Measurements from ENCODE around the gene IL19.

Gene IL19

DNA sequence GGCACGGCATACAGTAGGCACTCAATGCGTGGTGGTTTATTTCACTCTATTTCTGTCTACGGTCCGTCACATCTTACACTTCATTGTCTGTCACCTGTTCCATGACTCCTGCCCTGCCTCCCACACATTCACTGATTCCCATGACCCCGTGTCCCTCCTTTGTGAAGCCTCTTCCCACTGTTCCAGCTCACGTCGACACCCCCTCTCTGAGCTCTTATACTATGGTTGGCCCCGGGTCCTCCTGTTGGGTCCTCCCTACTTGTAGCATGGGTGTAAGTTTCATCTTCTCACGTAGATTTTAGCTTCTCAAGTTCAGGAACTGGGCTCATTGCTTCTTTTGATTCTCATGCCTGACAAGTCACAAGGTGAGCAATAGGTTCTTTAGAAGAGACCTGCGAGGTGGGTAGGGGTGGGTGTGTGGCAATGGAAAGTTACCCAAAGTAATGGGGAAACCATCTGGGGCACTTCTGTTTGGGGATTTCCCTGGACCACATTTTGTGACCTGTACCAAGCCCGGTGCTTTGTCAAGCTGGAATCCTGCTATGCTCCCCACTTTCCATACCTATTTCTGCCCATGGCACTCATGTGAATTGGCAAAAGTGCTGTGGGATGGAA lies 23.8 kb downstream of the IL19 start:
- Histone ChIP-seq H2BK120ac (ENCODE audit: insufficient read depth, low read length, poor library complexity) (no peak overlapping the region), H2BK12ac (ENCODE audit: low read length) (no peak overlapping the region), H3K79me2 (ENCODE audit: control insufficient read depth, insufficient read depth, low read length, poor library complexity) (no peaks in the 10 kb centered on the region), H2AFZ (ENCODE audit: insufficient read depth, low read length, poor library complexity) (no peak overlapping the region), H3K27ac (ENCODE audit: low read depth, low read length) (no peak overlapping the region), H3K9me3 (ENCODE audit: insufficient read depth, low read depth, low read length) (no peaks in the 10 kb centered on the region), H3K79me1 (ENCODE audit: low read length) (no peaks in the 10 kb centered on the region), H4K8ac (ENCODE audit: low read depth, low read length) (no peak overlapping the region), H3K27me3 (ENCODE audit: insufficient read depth, low read length) (peaks cover 2% of the 10 kb centered on the region), H3K4me1 (ENCODE audit: control insufficient read depth in 1 of 2, insufficient read depth in 2 of 2, low read length in 2 of 2) (no peaks in the 10 kb centered on the region), H3K36me3 (ENCODE audit: control insufficient read depth in 1 of 2, insufficient read depth in 2 of 2, low read length in 2 of 2) (no peaks in the 10 kb centered on the region), H3K4ac (ENCODE audit: low read depth, low read length) (no peak overlapping the region), H4K91ac (ENCODE audit: low read depth, low read length) (no peak overlapping the region), H3K18ac (ENCODE audit: low read length) (no peak overlapping the region), H3K9ac (ENCODE audit: low read length) (no peak overlapping the region), H4K12ac (ENCODE audit: low read depth, low read length) (no peak overlapping the region), H3K4me3 (ENCODE audit: low read depth, low read length) (no peak overlapping the region), H3K14ac (ENCODE audit: low read length) (no peak overlapping the region), H2AK5ac (ENCODE audit: low read length) (no peak overlapping the region), H3K23ac (ENCODE audit: low read length) (no peak overlapping the region), H3K4me2 (ENCODE audit: low read length) (no peak overlapping the region), H2BK5ac (ENCODE audit: low read depth, low read length, poor library complexity) (no peak overlapping the region)
- no CpG with 5 or more reads among the region's 11 CpGs for WGBS (ENCODE audit: extremely low coverage, insufficient coverage, insufficient read length)
- DNase-seq, result no peak

DNA sequence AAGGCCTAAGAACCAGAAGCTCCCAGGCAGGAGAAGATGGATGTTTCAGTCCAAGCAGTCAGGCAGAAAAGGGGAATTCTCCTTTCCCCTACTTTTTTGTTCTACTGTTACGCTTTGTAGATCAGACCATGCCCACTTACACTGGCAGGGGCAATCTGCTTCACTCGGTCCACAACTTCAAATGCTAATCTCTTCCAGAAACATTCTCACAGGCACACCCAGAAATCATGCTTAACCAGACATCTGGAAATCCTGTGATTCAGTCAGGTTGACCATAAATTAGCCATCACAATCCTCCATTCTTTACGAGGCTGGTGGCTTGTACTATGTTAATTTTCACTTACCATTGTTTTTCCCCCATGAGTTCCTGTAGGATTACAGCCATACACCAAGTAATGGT lies 25.5 kb downstream of the IL19 start:
- H3K23ac ChIP-seq (ENCODE audit: low read length), result no peak overlapping the region
- no CpG with 5 or more reads among the region's 3 CpGs for whole genome bisulfite sequencing (ENCODE audit: extremely low coverage, insufficient coverage, insufficient read length)
- H4K8ac ChIP-seq (ENCODE audit: low read depth, low read length), result no peak overlapping the region

DNA sequence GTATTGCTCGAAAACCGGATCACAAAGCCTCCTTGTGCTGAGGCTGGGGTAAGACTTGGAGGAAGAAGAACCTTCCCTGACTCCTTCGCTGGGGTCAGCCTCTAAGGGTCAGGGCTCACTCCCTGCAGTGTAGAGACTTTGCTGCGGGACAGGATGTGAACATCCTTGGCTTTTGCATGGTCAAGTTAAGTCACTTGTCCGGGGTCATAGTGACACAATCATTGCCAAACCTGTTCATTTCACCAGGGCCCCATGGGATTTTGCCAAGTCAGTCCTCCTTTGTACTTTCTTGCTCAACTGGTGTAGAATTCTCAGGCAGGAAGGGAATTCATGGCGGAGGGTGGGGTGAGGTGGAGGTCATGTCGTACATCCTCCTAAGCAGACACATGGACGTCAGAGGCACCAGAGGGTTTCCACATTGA lies 26.4 kb downstream of the IL19 start:
- Histone ChIP-seq H4K8ac (ENCODE audit: low read depth, low read length) (no peak overlapping the region), H3K23ac (ENCODE audit: low read length) (peak overlapping the region; percentile 22), H3K4me1 (ENCODE audit: control insufficient read depth in 1 of 2, insufficient read depth in 2 of 2, low read length in 2 of 2) (no peaks in the 10 kb centered on the region), H2BK5ac (ENCODE audit: low read depth, low read length, poor library complexity) (no peak overlapping the region), H2AFZ (ENCODE audit: insufficient read depth, low read length, poor library complexity) (no peak overlapping the region), H2BK12ac (ENCODE audit: low read length) (no peak overlapping the region), H4K91ac (ENCODE audit: low read depth, low read length) (no peak overlapping the region), H3K18ac (ENCODE audit: low read length) (no peak overlapping the region), H2AK5ac (ENCODE audit: low read length) (no peak overlapping the region), H3K79me2 (ENCODE audit: control insufficient read depth, insufficient read depth, low read length, poor library complexity) (no peaks in the 10 kb centered on the region), H3K79me1 (ENCODE audit: low read length) (no peaks in the 10 kb centered on the region), H3K27me3 (ENCODE audit: insufficient read depth, low read length) (peaks cover 2% of the 10 kb centered on the region), H2BK120ac (ENCODE audit: insufficient read depth, low read length, poor library complexity) (no peak overlapping the region), H3K14ac (ENCODE audit: low read length) (no peak overlapping the region), H3K4ac (ENCODE audit: low read depth, low read length) (no peak overlapping the region), H3K4me3 (ENCODE audit: low read depth, low read length) (no peak overlapping the region), H3K4me2 (ENCODE audit: low read length) (no peak overlapping the region), H3K9ac (ENCODE audit: low read length) (peak overlapping the region; percentile 15), H4K12ac (ENCODE audit: low read depth, low read length) (no peak overlapping the region), H3K36me3 (ENCODE audit: control insufficient read depth in 1 of 2, insufficient read depth in 2 of 2, low read length in 2 of 2) (no peaks in the 10 kb centered on the region), H3K9me3 (ENCODE audit: insufficient read depth, low read depth, low read length) (peaks cover 1% of the 10 kb centered on the region), H3K27ac (ENCODE audit: low read depth, low read length) (no peak overlapping the region)
- WGBS (ENCODE audit: extremely low coverage, insufficient coverage, insufficient read length), result no CpG with 5 or more reads among the region's 8 CpGs
- DNase-seq, result peak in 1 of 2 donors; percentile 48

More for the DNA sequence above, 25.5 kb downstream of the IL19 start:
- H3K18ac ChIP-seq (ENCODE audit: low read length), result no peak overlapping the region
- H3K9ac ChIP-seq (ENCODE audit: low read length), result no peak overlapping the region
- no peak overlapping the region for H2AFZ ChIP-seq (ENCODE audit: insufficient read depth, low read length, poor library complexity)
- H3K36me3 ChIP-seq (ENCODE audit: control insufficient read depth in 1 of 2, insufficient read depth in 2 of 2, low read length in 2 of 2), result no peaks in the 10 kb centered on the region
- no peak overlapping the region for H3K14ac ChIP-seq (ENCODE audit: low read length)
- no peak overlapping the region for H4K12ac ChIP-seq (ENCODE audit: low read depth, low read length)
- H4K91ac ChIP-seq (ENCODE audit: low read depth, low read length), result no peak overlapping the region
- H3K79me1 ChIP-seq (ENCODE audit: low read length), result no peaks in the 10 kb centered on the region
- no peak overlapping the region for H3K4ac ChIP-seq (ENCODE audit: low read depth, low read length)
- H3K4me1 ChIP-seq (ENCODE audit: control insufficient read depth in 1 of 2, insufficient read depth in 2 of 2, low read length in 2 of 2), result no peaks in the 10 kb centered on the region
- no peak overlapping the region for H3K27ac ChIP-seq (ENCODE audit: low read depth, low read length)
- no peak overlapping the region for H2BK120ac ChIP-seq (ENCODE audit: insufficient read depth, low read length, poor library complexity)
- no peak overlapping the region for H2BK5ac ChIP-seq (ENCODE audit: low read depth, low read length, poor library complexity)
- no peak overlapping the region for H3K4me2 ChIP-seq (ENCODE audit: low read length)
- peaks cover 1% of the 10 kb centered on the region for H3K9me3 ChIP-seq (ENCODE audit: insufficient read depth, low read depth, low read length)
- no peaks in the 10 kb centered on the region for H3K79me2 ChIP-seq (ENCODE audit: control insufficient read depth, insufficient read depth, low read length, poor library complexity)
- H3K27me3 ChIP-seq (ENCODE audit: insufficient read depth, low read length), result peaks cover 2% of the 10 kb centered on the region
- H2AK5ac ChIP-seq (ENCODE audit: low read length), result no peak overlapping the region
- H3K4me3 ChIP-seq (ENCODE audit: low read depth, low read length), result no peak overlapping the region
- DNase-seq, result no peak
- H2BK12ac ChIP-seq (ENCODE audit: low read length), result no peak overlapping the region

DNA sequence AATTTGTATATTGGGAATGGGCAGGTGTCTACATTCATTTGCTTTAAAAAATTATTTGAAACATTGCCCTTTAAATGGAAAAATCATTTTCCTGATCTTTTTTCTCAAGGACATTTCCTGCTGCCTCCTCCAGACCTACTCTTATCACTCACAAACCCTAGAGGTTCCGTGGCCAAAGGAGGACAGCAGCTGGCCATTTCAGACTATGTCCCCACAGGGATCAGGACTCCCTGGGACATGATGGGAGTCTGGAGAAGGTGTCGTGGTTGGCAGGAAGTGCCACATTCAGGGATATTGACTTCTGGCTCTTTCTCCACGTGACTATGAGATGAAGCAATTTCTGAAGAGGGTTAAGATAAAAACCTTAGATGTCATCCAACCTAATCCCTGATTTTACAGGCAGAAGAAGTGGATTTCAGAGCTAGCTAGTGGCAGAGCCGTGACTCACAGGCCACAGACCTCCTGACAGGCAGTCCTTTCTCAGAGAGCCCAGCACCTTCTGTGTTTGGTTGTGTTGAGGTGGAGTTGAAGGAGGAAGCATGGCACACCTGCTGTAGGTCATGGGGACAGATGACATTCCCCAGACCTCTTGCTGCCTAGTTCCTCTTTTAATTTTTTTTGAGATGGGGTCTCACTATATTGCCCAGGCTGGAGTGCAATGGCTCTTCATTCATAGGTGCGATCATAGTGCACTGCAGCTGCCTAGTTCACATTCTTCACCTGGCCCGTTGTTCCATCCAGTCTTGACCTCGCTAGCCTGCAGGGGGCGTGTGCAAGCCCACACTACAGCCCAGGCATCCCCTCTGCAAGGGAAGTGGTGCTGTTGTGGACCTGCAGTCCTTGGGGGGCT lies 27.2 kb downstream of the IL19 start:
- no peak overlapping the region for H3K14ac ChIP-seq (ENCODE audit: low read length)
- H2BK12ac ChIP-seq (ENCODE audit: low read length), result no peak overlapping the region
- H3K9ac ChIP-seq (ENCODE audit: low read length), result no peak overlapping the region
- WGBS (ENCODE audit: extremely low coverage, insufficient coverage, insufficient read length), result no CpG with 5 or more reads among the region's 8 CpGs
- no peak overlapping the region for H2BK5ac ChIP-seq (ENCODE audit: low read depth, low read length, poor library complexity)
- H4K91ac ChIP-seq (ENCODE audit: low read depth, low read length), result no peak overlapping the region
- H3K36me3 ChIP-seq (ENCODE audit: control insufficient read depth in 1 of 2, insufficient read depth in 2 of 2, low read length in 2 of 2), result no peaks in the 10 kb centered on the region
- H3K18ac ChIP-seq (ENCODE audit: low read length), result no peak overlapping the region
- peak in 1 of 2 donors; percentile 38 for DNase-seq
- peaks cover 1% of the 10 kb centered on the region for H3K9me3 ChIP-seq (ENCODE audit: insufficient read depth, low read depth, low read length)
- H2BK120ac ChIP-seq (ENCODE audit: insufficient read depth, low read length, poor library complexity), result no peak overlapping the region
- H2AFZ ChIP-seq (ENCODE audit: insufficient read depth, low read length, poor library complexity), result no peak overlapping the region
- H3K4ac ChIP-seq (ENCODE audit: low read depth, low read length), result no peak overlapping the region
- peaks cover 2% of the 10 kb centered on the region for H3K27me3 ChIP-seq (ENCODE audit: insufficient read depth, low read length)
- H3K27ac ChIP-seq (ENCODE audit: low read depth, low read length), result no peak overlapping the region
- no peak overlapping the region for H4K12ac ChIP-seq (ENCODE audit: low read depth, low read length)
- H3K79me1 ChIP-seq (ENCODE audit: low read length), result no peaks in the 10 kb centered on the region
- no peaks in the 10 kb centered on the region for H3K79me2 ChIP-seq (ENCODE audit: control insufficient read depth, insufficient read depth, low read length, poor library complexity)
- no peak overlapping the region for H3K4me2 ChIP-seq (ENCODE audit: low read length)
- H3K4me1 ChIP-seq (ENCODE audit: control insufficient read depth in 1 of 2, insufficient read depth in 2 of 2, low read length in 2 of 2), result no peaks in the 10 kb centered on the region
- H3K4me3 ChIP-seq (ENCODE audit: low read depth, low read length), result no peak overlapping the region
- H3K23ac ChIP-seq (ENCODE audit: low read length), result no peak overlapping the region
- no peak overlapping the region for H2AK5ac ChIP-seq (ENCODE audit: low read length)
- no peak overlapping the region for H4K8ac ChIP-seq (ENCODE audit: low read depth, low read length)

All from trophoblast cell (in vitro differentiated cells and primary cell).